ENCODE results near the gene SORCS2. TPM values are rescaled to one million over a fixed set of nuclear protein-coding genes. Genes with fewer than 3 reads are reported as not detected.

The SORCS2 gene
- total RNA-seq, 4 donors from 2014 or later = 0.53 to 9.9 (median 0.90) TPM

DNA sequence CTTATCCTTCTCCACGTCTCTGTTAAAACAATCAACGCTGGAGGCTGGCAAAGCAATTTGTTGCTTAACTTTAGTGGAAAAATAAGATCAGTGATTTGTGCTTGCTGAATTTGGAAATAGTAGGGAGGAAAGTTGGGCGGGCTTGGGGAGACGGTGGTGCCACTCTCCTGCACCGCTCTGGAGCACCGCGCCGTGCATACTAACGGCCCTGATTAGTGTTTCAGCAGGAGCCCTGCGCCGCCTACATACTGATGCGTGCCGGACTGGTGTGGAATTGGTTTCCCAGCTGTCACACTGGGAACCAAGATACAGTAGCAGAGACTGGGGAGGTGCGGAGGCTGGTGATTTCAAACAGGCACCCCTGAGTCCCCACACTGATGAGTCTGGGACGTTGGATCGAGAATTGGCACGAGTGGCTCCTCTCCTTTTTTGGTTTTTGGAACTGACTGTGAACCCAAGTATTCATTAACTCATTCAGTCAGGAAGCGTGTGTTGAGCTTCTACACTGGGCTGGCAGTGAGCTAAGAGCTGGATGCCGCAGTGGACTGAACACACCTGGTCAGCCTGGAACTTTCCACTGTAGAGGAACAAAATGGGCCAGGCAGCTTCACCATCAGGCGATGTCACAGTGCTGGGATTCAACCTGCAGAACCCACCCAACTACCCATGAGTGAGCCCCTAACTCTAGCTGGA lies 271.4 kb downstream of the SORCS2 start:
- H3K27me3 ChIP-seq = no peaks in the 10 kb centered on the region
- no peak for TF ChIP-seq POLR2A (IDR thresholded peaks at IDR 0.05)
- TF ChIP-seq, protein P1, sequence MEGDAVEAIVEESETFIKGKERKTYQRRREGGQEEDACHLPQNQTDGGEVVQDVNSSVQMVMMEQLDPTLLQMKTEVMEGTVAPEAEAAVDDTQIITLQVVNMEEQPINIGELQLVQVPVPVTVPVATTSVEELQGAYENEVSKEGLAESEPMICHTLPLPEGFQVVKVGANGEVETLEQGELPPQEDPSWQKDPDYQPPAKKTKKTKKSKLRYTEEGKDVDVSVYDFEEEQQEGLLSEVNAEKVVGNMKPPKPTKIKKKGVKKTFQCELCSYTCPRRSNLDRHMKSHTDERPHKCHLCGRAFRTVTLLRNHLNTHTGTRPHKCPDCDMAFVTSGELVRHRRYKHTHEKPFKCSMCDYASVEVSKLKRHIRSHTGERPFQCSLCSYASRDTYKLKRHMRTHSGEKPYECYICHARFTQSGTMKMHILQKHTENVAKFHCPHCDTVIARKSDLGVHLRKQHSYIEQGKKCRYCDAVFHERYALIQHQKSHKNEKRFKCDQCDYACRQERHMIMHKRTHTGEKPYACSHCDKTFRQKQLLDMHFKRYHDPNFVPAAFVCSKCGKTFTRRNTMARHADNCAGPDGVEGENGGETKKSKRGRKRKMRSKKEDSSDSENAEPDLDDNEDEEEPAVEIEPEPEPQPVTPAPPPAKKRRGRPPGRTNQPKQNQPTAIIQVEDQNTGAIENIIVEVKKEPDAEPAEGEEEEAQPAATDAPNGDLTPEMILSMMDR (IDR thresholded peaks at IDR 0.05) = no peak
- DNase-seq = no peak
- no peaks in the 10 kb centered on the region for H3K9me3 ChIP-seq
- H3K4me3 ChIP-seq = no peak overlapping the region
- H3K27ac ChIP-seq = no peak overlapping the region
- H3K36me3 ChIP-seq = no peaks in the 10 kb centered on the region
- H3K4me1 ChIP-seq = no peaks in the 10 kb centered on the region

DNA sequence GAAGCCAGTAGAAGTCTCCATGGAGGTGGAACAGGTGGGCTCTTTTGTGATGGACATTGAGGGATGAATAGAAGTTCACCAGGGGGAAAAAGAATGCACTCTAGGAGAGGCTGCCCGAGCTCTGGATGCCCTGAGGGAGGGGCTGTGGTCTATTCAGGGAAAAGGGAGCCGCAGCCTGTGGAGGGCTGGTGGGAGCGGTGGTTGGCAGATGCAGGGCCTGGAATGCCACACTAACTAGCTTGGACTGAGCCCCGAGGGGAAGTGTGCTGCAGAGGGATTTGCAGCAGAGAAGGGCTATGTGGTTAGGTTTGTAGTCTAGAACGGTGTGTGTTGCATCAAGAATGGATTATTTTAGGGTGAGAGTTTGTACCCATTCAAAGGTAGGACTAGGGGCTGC lies 271.9 kb downstream of the SORCS2 start:
- DNase-seq = no peak
- no peak overlapping the region for H3K27ac ChIP-seq
- no peak overlapping the region for H3K4me3 ChIP-seq
- no peaks in the 10 kb centered on the region for H3K27me3 ChIP-seq
- no peaks in the 10 kb centered on the region for H3K4me1 ChIP-seq
- H3K36me3 ChIP-seq = no peaks in the 10 kb centered on the region
- no peaks in the 10 kb centered on the region for H3K9me3 ChIP-seq
- no peak for TF ChIP-seq POLR2A (IDR thresholded peaks at IDR 0.05)
- TF ChIP-seq, protein P1 (IDR thresholded peaks at IDR 0.05) = no peak

DNA sequence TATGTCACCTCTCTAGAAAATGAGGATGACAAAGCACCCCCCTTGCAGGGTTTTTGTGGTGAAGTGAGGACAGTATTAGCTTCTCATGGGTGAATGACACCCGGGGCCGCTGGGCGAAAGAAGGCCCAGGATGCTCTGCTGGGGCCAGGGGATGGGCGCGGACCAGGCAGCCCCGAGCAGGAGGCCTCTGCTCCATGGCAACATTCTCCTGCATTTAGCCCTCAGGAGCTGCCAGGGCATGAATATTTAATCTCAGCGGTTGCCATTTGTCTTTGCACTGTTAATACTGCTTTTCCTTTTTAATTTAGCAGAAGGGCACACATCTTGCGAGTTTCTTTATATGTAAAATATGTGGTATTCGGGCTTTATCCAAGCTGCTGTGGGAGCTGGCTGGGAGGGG lies 272.7 kb downstream of the SORCS2 start:
- no peaks in the 10 kb centered on the region for H3K27me3 ChIP-seq
- H3K4me1 ChIP-seq = no peaks in the 10 kb centered on the region
- TF ChIP-seq POLR2A (IDR thresholded peaks at IDR 0.05) = no peak
- TF ChIP-seq, protein P1 (IDR thresholded peaks at IDR 0.05) = no peak
- H3K4me3 ChIP-seq = no peak overlapping the region
- H3K9me3 ChIP-seq = no peaks in the 10 kb centered on the region
- DNase-seq = no peak
- H3K27ac ChIP-seq = no peak overlapping the region
- no peaks in the 10 kb centered on the region for H3K36me3 ChIP-seq

DNA sequence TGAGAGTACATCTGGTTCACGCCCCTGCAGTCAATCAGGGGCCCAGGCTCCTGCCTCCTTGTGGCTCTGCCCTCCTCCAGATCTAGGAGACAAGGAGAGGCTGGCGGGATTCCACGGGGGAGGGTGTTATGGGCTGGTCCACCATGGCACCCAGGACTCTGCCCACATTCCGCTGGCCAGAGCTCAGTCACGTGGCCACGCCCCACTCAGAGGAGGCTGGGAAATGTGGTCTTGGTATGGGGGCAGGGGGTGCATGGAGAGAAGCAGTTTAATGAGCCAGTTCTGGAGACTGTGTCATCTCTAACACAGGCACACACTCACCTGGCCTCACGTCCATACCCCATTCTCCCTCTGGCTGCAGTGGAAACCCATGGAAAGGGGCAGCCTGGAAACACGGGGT lies 273.9 kb downstream of the SORCS2 start:
- Histone ChIP-seq H3K36me3 (no peaks in the 10 kb centered on the region), H3K27me3 (no peaks in the 10 kb centered on the region), H3K4me1 (no peaks in the 10 kb centered on the region), H3K9me3 (no peaks in the 10 kb centered on the region), H3K27ac (no peak overlapping the region), H3K4me3 (no peak overlapping the region)
- no peak for DNase-seq
- TF ChIP-seq, protein P1 (IDR thresholded peaks at IDR 0.05) = no peak
- TF ChIP-seq POLR2A (IDR thresholded peaks at IDR 0.05) = no peak

DNA sequence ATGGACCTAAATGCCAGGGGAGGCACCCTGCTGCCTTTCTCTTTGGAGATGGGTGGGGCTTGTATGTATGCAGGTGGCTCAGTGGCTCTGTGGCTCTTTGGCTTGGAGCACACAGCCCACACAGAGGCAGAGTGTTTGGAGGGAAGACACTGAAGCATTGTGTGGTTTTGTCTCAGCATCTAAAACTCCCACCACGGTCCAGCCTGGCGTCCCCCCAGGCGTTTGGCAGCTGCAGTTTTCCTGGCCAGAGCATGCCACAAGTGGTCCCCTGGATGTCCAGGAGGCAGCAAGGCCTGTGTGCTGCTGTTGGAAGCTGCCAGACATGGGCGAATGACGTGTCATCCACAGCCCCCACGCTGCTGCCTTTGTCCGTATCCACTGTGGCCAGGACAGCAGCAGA lies 274.6 kb downstream of the SORCS2 start:
- Histone ChIP-seq H3K27me3 (no peaks in the 10 kb centered on the region), H3K4me1 (no peaks in the 10 kb centered on the region), H3K4me3 (no peak overlapping the region), H3K9me3 (no peaks in the 10 kb centered on the region), H3K36me3 (no peaks in the 10 kb centered on the region), H3K27ac (no peak overlapping the region)
- DNase-seq = no peak
- TF ChIP-seq, protein P1 (IDR thresholded peaks at IDR 0.05) = no peak
- no peak for TF ChIP-seq POLR2A (IDR thresholded peaks at IDR 0.05)

DNA sequence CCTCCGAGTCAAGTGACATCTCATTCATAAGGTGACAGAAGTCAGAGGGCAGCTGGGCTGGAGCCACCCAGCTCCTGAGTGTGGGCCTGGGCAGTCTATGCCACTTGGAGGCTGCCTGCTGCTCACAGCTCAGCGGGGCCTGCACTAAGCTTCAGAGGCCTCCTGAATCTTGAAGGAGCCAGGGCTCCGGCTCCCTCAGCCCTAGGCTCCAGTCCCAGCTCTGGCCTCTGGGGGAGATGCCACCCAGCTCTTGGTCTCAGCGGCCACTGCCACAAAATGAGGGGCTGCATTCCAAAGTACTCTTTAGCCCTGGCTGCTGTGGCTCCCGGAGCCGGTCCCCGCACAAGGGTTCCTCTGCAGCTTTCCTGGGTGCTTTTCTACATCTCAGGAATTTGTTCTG lies 275.1 kb downstream of the SORCS2 start:
- no peak for TF ChIP-seq POLR2A (IDR thresholded peaks at IDR 0.05)
- TF ChIP-seq, protein P1 (IDR thresholded peaks at IDR 0.05) = no peak

More for the DNA sequence above, 275.1 kb downstream of the SORCS2 start:
- Histone ChIP-seq H3K27me3 (no peaks in the 10 kb centered on the region), H3K36me3 (no peaks in the 10 kb centered on the region), H3K27ac (no peak overlapping the region), H3K9me3 (no peaks in the 10 kb centered on the region), H3K4me1 (no peaks in the 10 kb centered on the region), H3K4me3 (no peak overlapping the region)
- DNase-seq = no peak

Measured in Peyer's patch (tissue), 4 donors.